Testis (tissue), 2 donors: Measurements from ENCODE around the gene BRD3OS.

Experiments
- CTCF ChIP-seq, 3 experiments: fragments of 450-650 bp in 2 of 3; fragments of 200-600 bp in 1 of 3; sonication (generic) in 1 of 3; IDR thresholded peaks; one replicate each; pipeline ENCODE4 v1.5.1; 2016 to 2019; ENCODE audit warnings: antibody characterized with exemption in 3 of 3, mild to moderate bottlenecking in 2 of 3, moderate library complexity in 1 of 3
- POLR2A ChIP-seq: fragments of 450-650 bp; IDR thresholded peaks from one replicate; pipeline ENCODE4 v1.6.1; 2017; ENCODE audit warnings: antibody characterized with exemption, mild to moderate bottlenecking, moderate library complexity

GRCh38 chr9:134043531-134043988 is 18.3 kb downstream of the BRD3OS start:
- TF ChIP-seq CTCF (IDR thresholded peaks at IDR 0.05), result no peak
- no peak for TF ChIP-seq POLR2A
